Measurements from ENCODE around the gene PYCARD.

DNA sequence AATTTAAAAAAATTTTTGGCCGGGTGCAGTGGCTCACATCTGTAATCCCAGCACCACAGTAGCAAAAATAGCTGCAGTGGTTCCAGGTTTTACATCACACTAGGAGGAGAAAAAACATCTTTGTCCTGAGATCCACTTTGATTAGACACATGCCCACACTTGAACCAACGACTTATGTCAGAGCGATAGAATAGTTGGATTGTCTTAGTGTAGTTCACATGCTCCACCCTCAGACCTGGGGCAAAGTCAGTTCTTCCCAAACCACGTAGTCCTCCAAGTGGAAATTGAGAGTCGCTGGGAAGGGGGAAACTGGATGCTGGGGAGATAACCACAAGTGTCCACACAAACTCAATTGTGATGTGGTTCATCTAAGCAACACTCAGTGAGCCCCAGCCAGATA is 45.8 kb upstream of the PYCARD start:
- TF ChIP-seq, protein P1, sequence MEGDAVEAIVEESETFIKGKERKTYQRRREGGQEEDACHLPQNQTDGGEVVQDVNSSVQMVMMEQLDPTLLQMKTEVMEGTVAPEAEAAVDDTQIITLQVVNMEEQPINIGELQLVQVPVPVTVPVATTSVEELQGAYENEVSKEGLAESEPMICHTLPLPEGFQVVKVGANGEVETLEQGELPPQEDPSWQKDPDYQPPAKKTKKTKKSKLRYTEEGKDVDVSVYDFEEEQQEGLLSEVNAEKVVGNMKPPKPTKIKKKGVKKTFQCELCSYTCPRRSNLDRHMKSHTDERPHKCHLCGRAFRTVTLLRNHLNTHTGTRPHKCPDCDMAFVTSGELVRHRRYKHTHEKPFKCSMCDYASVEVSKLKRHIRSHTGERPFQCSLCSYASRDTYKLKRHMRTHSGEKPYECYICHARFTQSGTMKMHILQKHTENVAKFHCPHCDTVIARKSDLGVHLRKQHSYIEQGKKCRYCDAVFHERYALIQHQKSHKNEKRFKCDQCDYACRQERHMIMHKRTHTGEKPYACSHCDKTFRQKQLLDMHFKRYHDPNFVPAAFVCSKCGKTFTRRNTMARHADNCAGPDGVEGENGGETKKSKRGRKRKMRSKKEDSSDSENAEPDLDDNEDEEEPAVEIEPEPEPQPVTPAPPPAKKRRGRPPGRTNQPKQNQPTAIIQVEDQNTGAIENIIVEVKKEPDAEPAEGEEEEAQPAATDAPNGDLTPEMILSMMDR (IDR thresholded peaks at IDR 0.05): no peak
- no peak for TF ChIP-seq POLR2A (IDR thresholded peaks at IDR 0.05)

Measured in testis (tissue), 2 donors.